HCT116 (cell line): Measurements from ENCODE around the gene ROCK2. TPM values are rescaled to one million over a fixed set of nuclear protein-coding genes. Genes with fewer than 3 reads are reported as not detected.

ENCODE experiments used
- ATAC-seq: fragments of 200-7000 bp; cut with Tn5 transposase; 2 replicates; pipeline ENCODE4 v1.9.1; 2020; ENCODE audit warnings: mild to moderate bottlenecking, moderate library complexity
- BruUV-seq: library from RNA; stranded (reverse); fragments of 400-500 nt; replicated peaks from 2 replicates; lab custom pipeline; 2021; lab: Mats Ljungman, UMichigan
- CTCF ChIA-PET: fragments of 300-600 bp; sonication (Branson Sonifier 250); formaldehyde crosslinking; loops from one replicate; lab custom pipeline; 2021; ENCODE audit warnings: antibody characterized with exemption; lab: Charles Lee
- POLR2A ChIA-PET: fragments of 300-600, 350-600 bp; sonication (Branson Sonifier 250); formaldehyde crosslinking; loops from one replicate; lab custom pipeline; 2021; ENCODE audit warnings: antibody characterized with exemption; lab: Charles Lee
- RAD21 ChIA-PET, 2 experiments: fragments of 300-600 bp; sonication (Branson Sonifier 250); formaldehyde crosslinking; loops; one replicate each; lab custom pipeline; 2023; ENCODE audit warnings: low total read pairs in 2 of 2; ENCODE audit not compliant: uncharacterized antibody in 2 of 2, unreplicated experiment in 2 of 2, low non-redundant PET in 1 of 2; lab: Charles Lee
- DNase-seq: peaks from one replicate; pipeline ENCODE4 v3.0.0-alpha.2; 2010; ENCODE audit warnings: low read depth, low spot score
- H2AFZ ChIP-seq: fragments of 200-600 bp; shearing (Covaris generic), sonication (generic); 2 replicates; pipeline ENCODE4 v1.6.1; 2017; ENCODE audit warnings: low read depth, mixed run types, mixed read lengths, antibody characterized with exemption, low read length; ENCODE audit not compliant: poor library complexity, severe bottlenecking
- H3K27ac ChIP-seq: 2 replicates; pipeline ENCODE4 v1.5.1; 2012; ENCODE audit warnings: low read depth, low read length
- H3K27me3 ChIP-seq: fragments of 200-600 bp; sonication (generic); 2 replicates; pipeline ENCODE4 v1.6.1; 2016; ENCODE audit warnings: mixed run types, low read length, mixed read lengths; ENCODE audit not compliant: insufficient read depth
- H3K36me3 ChIP-seq, 2 experiments: fragments of 200-500 bp in 1 of 2; fragments of 200-600 bp in 1 of 2; sonication (Bioruptor generic) in 1 of 2; sonication (generic) in 1 of 2; 2 replicates each; pipeline versions ENCODE4 v1.5.1 to v1.6.1; 2014 to 2016; ENCODE audit warnings: low read length in 2 of 2, inconsistent platforms in 1 of 2, mixed read lengths in 1 of 2, mixed run types in 1 of 2; ENCODE audit not compliant: insufficient read depth in 2 of 2, control insufficient read depth in 1 of 2
- H3K4me1 ChIP-seq, 2 experiments: fragments of 200-600 bp in 1 of 2; sonication (generic) in 1 of 2; 2 replicates each; pipeline versions ENCODE4 v1.5.1 to v1.6.1; 2012 to 2017; ENCODE audit warnings: low read length in 2 of 2, inconsistent platforms in 1 of 2, mild to moderate bottlenecking in 1 of 2, mixed read lengths in 1 of 2, mixed run types in 1 of 2, moderate library complexity in 1 of 2; ENCODE audit not compliant: insufficient read depth in 2 of 2, control insufficient read depth in 1 of 2
- H3K4me2 ChIP-seq: fragments of 200-600 bp; sonication (generic); 2 replicates; pipeline ENCODE4 v1.6.1; 2017; ENCODE audit warnings: mixed run types, low read length, mixed read lengths
- H3K4me3 ChIP-seq, 2 experiments: fragments of 200-600 bp in 1 of 2; sonication (generic) in 1 of 2; replicated peaks in 1 of 2; 2 replicates each; pipeline ENCODE4 v1.5.1; 2011 to 2016; ENCODE audit warnings: low read length in 2 of 2, control low read depth in 1 of 2, low read depth in 1 of 2, mild to moderate bottlenecking in 1 of 2, mixed read lengths in 1 of 2, mixed run types in 1 of 2
- H3K79me2 ChIP-seq: fragments of 200-600 bp; sonication (generic); 2 replicates; pipeline ENCODE4 v1.6.1; 2017; ENCODE audit warnings: mild to moderate bottlenecking, mixed run types, low read length, moderate library complexity, mixed read lengths; ENCODE audit not compliant: insufficient read depth
- H3K9ac ChIP-seq: fragments of 200-600 bp; sonication (generic); 2 replicates; pipeline ENCODE4 v1.6.1; 2016; ENCODE audit warnings: low read length, mixed read lengths
- H3K9me2 ChIP-seq: fragments of 200-600 bp; sonication (generic), shearing (Covaris generic); 2 replicates; pipeline ENCODE4 v1.6.1; 2017; ENCODE audit warnings: mixed run types, mild to moderate bottlenecking, moderate library complexity; ENCODE audit not compliant: insufficient read depth
- H3K9me3 ChIP-seq, 2 experiments: fragments of 200-500 bp in 1 of 2; fragments of 200-600 bp in 1 of 2; sonication (Bioruptor generic) in 1 of 2; sonication (generic) in 1 of 2; 2 replicates each; pipeline ENCODE4 v1.6.1; 2014 to 2017; ENCODE audit warnings: low read length in 2 of 2, mixed read lengths in 2 of 2, inconsistent platforms in 1 of 2, low read depth in 1 of 2, mild to moderate bottlenecking in 1 of 2, mixed run types in 1 of 2, moderate library complexity in 1 of 2; ENCODE audit not compliant: control insufficient read depth in 1 of 2, insufficient read depth in 1 of 2
- H4K20me1 ChIP-seq: fragments of 200-600 bp; sonication (generic), shearing (Covaris generic); 2 replicates; pipeline ENCODE4 v1.6.1; 2017; ENCODE audit warnings: mixed run types, mild to moderate bottlenecking, moderate library complexity; ENCODE audit not compliant: insufficient read depth
- ATF3 ChIP-seq: IDR thresholded peaks from 2 replicates; pipeline ENCODE4 v1.6.1; 2012
- CBX3 ChIP-seq: IDR thresholded peaks from 2 replicates; pipeline ENCODE4 v1.6.1; 2012; ENCODE audit warnings: low read depth
- CEBPB ChIP-seq: IDR thresholded peaks from 2 replicates; pipeline ENCODE4 v1.6.1; 2012; ENCODE audit warnings: low read depth
- EGR1 ChIP-seq: IDR thresholded peaks from 2 replicates; pipeline ENCODE4 v1.6.1; 2012; ENCODE audit warnings: low read depth
- ELF1 ChIP-seq: IDR thresholded peaks from 2 replicates; pipeline ENCODE4 v1.6.1; 2012; ENCODE audit warnings: low read depth, borderline replicate concordance
- EZH2 ChIP-seq: fragments of 200-600 bp; sonication (generic); IDR thresholded peaks from 2 replicates; pipeline ENCODE4 v1.6.1; 2017; ENCODE audit warnings: antibody characterized with exemption, mixed run types
- FOSL1 ChIP-seq: IDR thresholded peaks from 2 replicates; pipeline ENCODE4 v1.6.1; 2012; ENCODE audit warnings: low read depth
- JUND ChIP-seq: IDR thresholded peaks from 2 replicates; pipeline ENCODE4 v1.6.1; 2012
- POLR2AphosphoS5 ChIP-seq: IDR thresholded peaks from 2 replicates; pipeline ENCODE4 v1.6.1; 2011; ENCODE audit warnings: mild to moderate bottlenecking, low read depth, low read length, moderate library complexity
- RAD21 ChIP-seq: IDR thresholded peaks from 2 replicates; pipeline ENCODE4 v1.6.1; 2012; ENCODE audit warnings: low read depth, mild to moderate bottlenecking
- SRF ChIP-seq: IDR thresholded peaks from 2 replicates; pipeline ENCODE4 v1.6.1; 2012; ENCODE audit warnings: low read depth
- YY1 ChIP-seq: IDR thresholded peaks from 2 replicates; pipeline ENCODE4 v1.6.1; 2011; ENCODE audit warnings: low read length, low read depth, moderate library complexity, mild to moderate bottlenecking; ENCODE audit not compliant: insufficient replicate concordance; ENCODE audit errors: extremely low read depth
- ZBTB33 ChIP-seq: IDR thresholded peaks from 2 replicates; pipeline ENCODE4 v1.6.1; 2011; ENCODE audit warnings: mild to moderate bottlenecking, low read length, moderate library complexity; ENCODE audit not compliant: insufficient replicate concordance; ENCODE audit errors: extremely low read depth
- ZFX ChIP-seq: fragments of 450-650 bp; IDR thresholded peaks from 2 replicates; pipeline ENCODE4 v1.6.1; 2017
- ZNF274 ChIP-seq: fragments of 200-500 bp; sonication (Bioruptor generic); IDR thresholded peaks from 2 replicates; pipeline ENCODE4 v1.6.1; 2014; ENCODE audit warnings: mild to moderate bottlenecking, low read depth, low read length, inconsistent platforms
- intact Hi-C: fragments of 100-400 bp; cut with micrococcal nuclease; formaldehyde crosslinking; loops from 2 replicates; pipeline ENCODE4 v1.10.0; 2022
- total RNA-seq: library from RNA; stranded (reverse); gene quantifications from one replicate; pipeline ENCODE4 v1.2.1, GENCODE V29; 2021; ENCODE audit not compliant: unreplicated experiment

The ROCK2 gene
- total RNA-seq, 1 experiment from 2014 or later: 48.0 TPM

GRCh38 chr2:11244091-11244826 lies 100.2 kb downstream of the ROCK2 start (continued):
- TF ChIP-seq ZBTB33 (no peak), FOSL1 (no peak), JUND (no peak), POLR2AphosphoS5 (no peak), EZH2 (no peak), RAD21 (no peak), EGR1 (no peak)
- TF ChIP-seq, all 23 proteins: peak for 0

GRCh38 chr2:11243512-11243911 lies 100.9 kb downstream of the ROCK2 start:
- Histone ChIP-seq H3K4me2 (no peak overlapping the region), H3K9ac (no peak overlapping the region), H3K4me1 (peaks cover 12 to 17% of the 10 kb centered on the region in 2 experiments), H3K79me2 (peaks cover 22% of the 10 kb centered on the region), H4K20me1 (peaks cover 11% of the 10 kb centered on the region; the same call in 1 of the 2 replicates), H3K9me3 (no peaks in the 10 kb centered on the region), H2AFZ (no peak overlapping the region), H3K36me3 (no peaks in the 10 kb centered on the region), H3K27ac (no peak overlapping the region), H3K27me3 (no peaks in the 10 kb centered on the region), H3K4me3 (no peak overlapping the region), H3K9me2 (no peaks in the 10 kb centered on the region)
- ChIA-PET RAD21 (no interaction called here), POLR2A (no interaction called here), CTCF (no interaction called here)
- intact Hi-C loops: no loop called here
- DNase-seq (no peak), ATAC-seq (no peak)
- BruUV-seq: no TSS peak
- TF ChIP-seq SRF (no peak), ZBTB33 (no peak), JUND (no peak), ATF3 (no peak), YY1 (no peak), ZNF274 (no peak), CEBPB (no peak), EGR1 (no peak), CBX3 (no peak), ELF1 (no peak), ZFX (no peak)
